Subcutaneous abdominal adipose tissue (tissue), 5 donors: Measurements from ENCODE around the gene ACTRT3.

ENCODE experiments used
- H3K27ac ChIP-seq: one replicate; pipeline ENCODE4 v1.7.0; 2013; ENCODE audit warnings: low read depth, mild to moderate bottlenecking, inconsistent platforms, low read length, moderate library complexity
- H3K27me3 ChIP-seq, 5 donors: one replicate each; pipeline ENCODE4 v1.7.0; 2013; ENCODE audit warnings: low read length in 5 of 5, inconsistent platforms in 1 of 5; ENCODE audit not compliant: control insufficient read depth in 5 of 5, insufficient read depth in 4 of 5
- H3K36me3 ChIP-seq, 5 donors: one replicate each; pipeline ENCODE4 v1.7.0; 2013; ENCODE audit warnings: low read length in 5 of 5; ENCODE audit not compliant: control insufficient read depth in 5 of 5, insufficient read depth in 5 of 5
- H3K4me1 ChIP-seq, 5 donors: one replicate each; pipeline ENCODE4 v1.7.0; 2013; ENCODE audit warnings: low read length in 5 of 5, mild to moderate bottlenecking in 3 of 5, moderate library complexity in 1 of 5; ENCODE audit not compliant: control insufficient read depth in 5 of 5, insufficient read depth in 5 of 5
- H3K4me3 ChIP-seq, 5 donors: one replicate each; pipeline ENCODE4 v1.7.0; 2013; ENCODE audit warnings: low read length in 5 of 5, low read depth in 1 of 5
- H3K9ac ChIP-seq, 5 donors: one replicate each; pipeline ENCODE4 v1.7.0; 2013; ENCODE audit warnings: low read length in 5 of 5, mild to moderate bottlenecking in 4 of 5, moderate library complexity in 3 of 5
- H3K9me3 ChIP-seq, 5 donors: one replicate each; pipeline ENCODE4 v1.7.0; 2013; ENCODE audit warnings: low read length in 5 of 5; ENCODE audit not compliant: control insufficient read depth in 5 of 5
- donor health status: healthy.
- donor health status: healthy.
- donor health status: healthy.
- donor health status: healthy.
- donor health status: healthy.

Gene ACTRT3

DNA sequence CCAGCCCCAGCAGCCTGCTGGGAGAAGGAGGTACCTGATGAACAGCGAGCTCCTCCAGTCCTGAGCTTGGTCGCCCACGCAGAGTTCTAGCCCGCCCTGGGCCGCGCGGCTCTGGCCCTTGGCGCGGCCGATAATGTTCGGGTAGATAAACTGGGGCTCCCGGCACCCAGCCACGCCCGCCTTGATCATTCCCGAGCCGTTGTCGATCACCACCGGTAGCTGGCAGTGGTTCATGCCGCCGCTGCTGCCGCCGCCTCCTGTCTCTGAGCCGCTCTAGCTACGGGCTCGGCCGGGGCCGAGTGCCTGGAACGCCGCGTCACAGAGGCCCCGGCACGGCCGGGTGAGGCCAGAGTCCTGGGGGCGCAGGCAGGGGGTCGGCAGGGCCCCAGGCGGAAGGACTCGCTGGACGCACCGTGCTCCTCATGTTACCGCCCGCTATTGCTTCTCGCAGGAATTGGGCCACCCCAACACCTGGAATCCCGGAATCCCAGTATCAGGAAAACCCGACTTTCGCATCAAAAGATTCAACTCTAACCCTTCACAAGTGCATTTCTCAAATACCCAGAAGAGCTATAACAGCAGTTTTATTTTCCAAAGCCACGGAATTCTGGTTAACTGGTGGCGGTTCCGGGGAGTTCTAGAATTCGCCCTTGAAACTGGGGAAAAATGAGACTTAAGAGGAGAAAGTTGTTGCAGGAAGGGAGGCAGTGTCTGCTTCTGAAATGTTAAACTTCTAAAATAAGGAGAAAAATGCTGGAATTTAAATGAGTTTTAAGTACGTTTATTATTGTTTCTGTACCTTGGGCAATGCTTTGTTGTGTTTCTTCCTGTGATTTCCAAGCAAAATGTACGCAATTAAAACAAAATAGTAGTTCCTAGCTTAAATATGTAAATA lies at the start of gene ACTRT3:
Gene ACTRT3, minus strand, starts transcription at position 275 of the 895 bp plus-strand sequence. Its CDS starts 41 bp downstream, at position 234.
- Histone ChIP-seq H3K9ac (peak within 1 kb of the TSS; percentile 79 to 91 (median 80)), H3K36me3 (no peaks in the 10 kb centered on the region), H3K9me3 (no peaks in the 10 kb centered on the region), H3K27me3 (no peaks in the 10 kb centered on the region), H3K4me1 (peaks cover 8 to 24% (median 12%) of the 10 kb centered on the region in 5 donors), H3K4me3 (peak within 1 kb of the TSS; percentile 67 to 78 (median 77)), H3K27ac (peak within 1 kb of the TSS; percentile 84)

DNA sequence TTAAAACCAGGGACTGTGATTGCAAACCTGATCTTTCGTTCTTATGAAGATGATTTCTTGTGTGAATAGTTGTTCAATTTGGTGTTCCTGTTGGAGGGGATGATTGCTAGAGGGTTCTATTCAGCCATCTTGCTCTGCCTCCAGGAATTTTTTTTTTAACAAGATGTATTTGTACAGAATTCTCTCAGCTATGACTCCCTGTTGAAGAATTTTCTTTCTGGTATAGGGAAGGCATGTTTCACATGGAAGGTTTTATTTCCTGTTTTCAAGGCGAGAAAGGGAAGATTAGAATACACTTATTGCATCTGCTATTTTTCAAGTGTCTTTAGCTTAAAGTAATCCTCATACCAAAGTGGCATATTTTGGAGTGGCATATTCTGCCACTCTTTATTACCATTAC lies 49.0 kb upstream of the ACTRT3 start:
- H3K36me3 ChIP-seq, result no peaks in the 10 kb centered on the region
- peaks cover 0 to 9% (median 8%) of the 10 kb centered on the region in 5 donors for H3K4me1 ChIP-seq
- H3K9me3 ChIP-seq, result peaks cover 0 to 7% (median 3%) of the 10 kb centered on the region in 5 donors
- no peaks in the 10 kb centered on the region for H3K27me3 ChIP-seq
- no peak overlapping the region for H3K4me3 ChIP-seq
- H3K9ac ChIP-seq, result no peak overlapping the region
- H3K27ac ChIP-seq, result no peak overlapping the region

DNA sequence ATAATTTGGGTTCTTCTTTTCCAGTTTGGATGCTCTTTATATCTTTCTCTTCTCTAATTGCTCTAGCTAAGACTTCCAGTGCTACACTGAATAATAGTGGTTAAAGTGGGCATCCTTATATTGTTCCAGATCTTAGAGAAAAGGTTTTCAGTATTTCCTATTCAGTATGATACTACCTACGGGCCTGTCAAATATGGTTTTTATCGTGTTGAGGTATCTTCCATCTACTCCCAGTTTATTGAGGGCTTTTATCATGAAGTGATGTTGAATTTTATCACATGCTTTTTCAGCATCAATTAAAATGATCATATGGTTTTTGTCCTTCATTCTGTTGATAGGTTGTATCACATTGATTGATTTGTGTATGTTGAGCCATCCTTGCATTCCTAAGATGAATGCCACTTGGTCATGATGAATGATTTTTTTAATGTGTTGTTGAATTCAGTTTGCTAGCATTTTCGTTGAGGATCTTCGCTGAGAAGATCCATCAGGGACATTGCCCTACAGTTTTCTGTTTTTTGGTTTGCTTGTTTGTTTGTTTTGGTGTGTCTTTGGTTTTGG lies 46.3 kb upstream of the ACTRT3 start:
- Histone ChIP-seq H3K4me1 (peaks cover 2 to 34% (median 29%) of the 10 kb centered on the region in 5 donors), H3K27me3 (no peaks in the 10 kb centered on the region), H3K9ac (no peak overlapping the region), H3K4me3 (no peak overlapping the region), H3K36me3 (no peaks in the 10 kb centered on the region), H3K27ac (no peak overlapping the region), H3K9me3 (peaks cover 0 to 7% (median 3%) of the 10 kb centered on the region in 5 donors)

DNA sequence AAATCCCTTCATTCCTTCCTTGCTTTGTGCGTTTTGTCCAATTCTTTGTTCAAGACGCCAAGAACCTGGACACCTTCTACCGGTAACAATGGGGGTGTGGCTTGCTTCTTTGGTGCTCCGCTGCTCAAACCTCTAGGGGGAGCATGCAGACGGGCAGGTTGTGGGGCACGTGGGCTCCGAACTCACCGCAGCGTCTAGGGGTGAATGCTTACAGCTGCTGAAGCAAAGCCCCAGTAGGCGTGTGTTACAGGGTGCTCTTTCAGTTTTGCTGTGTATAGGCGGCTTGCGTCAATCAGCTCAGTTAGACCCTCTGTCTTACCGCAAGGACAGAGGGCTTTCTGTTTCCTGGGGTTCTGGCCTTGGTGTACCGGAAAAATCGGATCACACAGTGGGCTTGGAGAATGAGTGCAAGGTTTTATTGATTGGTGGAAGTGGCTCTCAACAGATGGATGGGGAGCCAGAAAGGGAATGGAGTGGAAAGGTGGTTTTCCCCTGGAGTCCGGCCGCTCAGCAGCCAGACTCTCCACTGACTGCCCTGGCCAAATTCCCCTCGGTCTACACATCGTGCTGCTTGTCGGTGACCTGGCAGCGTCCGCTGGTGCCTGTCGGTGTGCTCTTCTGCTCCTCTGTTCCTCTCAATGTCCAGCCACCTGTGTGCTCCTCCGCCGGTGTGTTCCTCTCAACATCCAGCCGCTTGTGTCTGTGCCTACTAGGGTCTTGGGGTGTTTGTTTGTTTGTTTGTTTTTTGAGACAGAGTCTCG lies 44.6 kb upstream of the ACTRT3 start:
- peaks cover 0 to 7% (median 3%) of the 10 kb centered on the region in 5 donors for H3K9me3 ChIP-seq
- peak overlapping the region; percentile 75 to 91 (median 82) for H3K4me3 ChIP-seq
- H3K36me3 ChIP-seq, result no peaks in the 10 kb centered on the region
- peak overlapping the region in 4 of 5 donors; percentile 8 to 80 (median 74) for H3K9ac ChIP-seq
- H3K4me1 ChIP-seq, result peaks cover 2 to 34% (median 29%) of the 10 kb centered on the region in 5 donors
- H3K27me3 ChIP-seq, result no peaks in the 10 kb centered on the region
- no peak overlapping the region for H3K27ac ChIP-seq

GRCh38 chr3:169813278-169813677 lies 43.9 kb upstream of the ACTRT3 start:
- Histone ChIP-seq H3K27ac (no peak overlapping the region), H3K9ac (peak overlapping the region in 4 of 5 donors; percentile 70 to 82 (median 80))

GRCh38 chr3:169812332-169813235 lies 43.2 kb upstream of the ACTRT3 start, which contains the start of the genes LRRC34 and LRRIQ4:
Gene LRRC34 (minus strand): TSS chr3:169812904. CDS start chr3:169812548, 356 bp downstream.
Gene LRRIQ4 (plus strand): TSS chr3:169812870. CDS start chr3:169821922, 9,052 bp downstream.
- Histone ChIP-seq H3K27me3 (no peaks in the 10 kb centered on the region), H3K36me3 (no peaks in the 10 kb centered on the region), H3K4me1 (peaks cover 2 to 34% (median 29%) of the 10 kb centered on the region in 5 donors), H3K27ac (peak within 1 kb of the TSS; percentile 82), H3K9me3 (peaks cover 0 to 7% (median 3%) of the 10 kb centered on the region in 5 donors), H3K4me3 (peak within 1 kb of the TSS; percentile 75 to 91 (median 82)), H3K9ac (peak within 1 kb of the TSS; percentile 70 to 82 (median 80))

More at GRCh38 chr3:169813278-169813677, 43.9 kb upstream of the ACTRT3 start:
- peaks cover 0 to 7% (median 3%) of the 10 kb centered on the region in 5 donors for H3K9me3 ChIP-seq
- H3K4me3 ChIP-seq, result peak overlapping the region; percentile 75 to 91 (median 82)
- no peaks in the 10 kb centered on the region for H3K36me3 ChIP-seq
- H3K4me1 ChIP-seq, result peaks cover 2 to 34% (median 29%) of the 10 kb centered on the region in 5 donors
- no peaks in the 10 kb centered on the region for H3K27me3 ChIP-seq

DNA sequence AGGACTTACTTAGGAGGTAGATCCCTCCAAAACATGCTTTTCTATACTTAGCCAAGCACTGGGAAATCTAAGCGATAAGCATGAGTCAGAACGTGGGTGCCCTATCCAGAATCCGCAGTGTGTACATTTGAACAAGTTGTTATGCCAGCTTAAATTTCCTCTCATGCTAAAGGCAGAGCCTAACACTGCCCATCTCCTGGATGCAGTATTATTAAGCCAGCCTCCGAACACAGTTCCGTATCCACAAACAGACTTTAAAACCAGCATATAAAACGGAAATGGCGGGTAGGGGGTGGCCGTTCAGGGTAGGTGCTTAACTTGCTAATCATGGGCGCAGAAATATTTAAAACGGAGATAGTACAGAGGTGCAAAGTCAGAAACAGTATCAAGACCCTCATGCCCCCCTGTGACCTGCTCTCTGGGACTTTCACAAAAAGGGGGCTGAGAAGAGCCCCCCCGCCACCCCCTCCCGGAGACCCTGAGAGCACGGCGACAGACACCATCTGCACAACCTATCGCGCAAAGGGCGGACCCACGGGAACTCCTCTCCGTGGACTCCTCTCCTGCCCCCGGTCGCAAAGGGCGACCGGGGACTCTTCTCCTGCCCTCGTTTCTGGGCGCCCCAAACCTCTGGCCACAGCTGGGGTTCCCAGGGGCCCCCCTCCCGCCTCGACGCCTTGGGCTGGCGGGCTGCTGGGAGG lies 42.4 kb upstream of the ACTRT3 start:
- Histone ChIP-seq H3K36me3 (peaks cover 0 to 3% (median under 1%) of the 10 kb centered on the region in 5 donors), H3K27me3 (no peaks in the 10 kb centered on the region), H3K27ac (peak overlapping the region; percentile 82), H3K9me3 (peaks cover 0 to 7% (median 3%) of the 10 kb centered on the region in 5 donors), H3K4me1 (peaks cover 2 to 34% (median 29%) of the 10 kb centered on the region in 5 donors), H3K4me3 (peak overlapping the region; percentile 75 to 88 (median 82)), H3K9ac (peak overlapping the region; percentile 70 to 82 (median 80))

DNA sequence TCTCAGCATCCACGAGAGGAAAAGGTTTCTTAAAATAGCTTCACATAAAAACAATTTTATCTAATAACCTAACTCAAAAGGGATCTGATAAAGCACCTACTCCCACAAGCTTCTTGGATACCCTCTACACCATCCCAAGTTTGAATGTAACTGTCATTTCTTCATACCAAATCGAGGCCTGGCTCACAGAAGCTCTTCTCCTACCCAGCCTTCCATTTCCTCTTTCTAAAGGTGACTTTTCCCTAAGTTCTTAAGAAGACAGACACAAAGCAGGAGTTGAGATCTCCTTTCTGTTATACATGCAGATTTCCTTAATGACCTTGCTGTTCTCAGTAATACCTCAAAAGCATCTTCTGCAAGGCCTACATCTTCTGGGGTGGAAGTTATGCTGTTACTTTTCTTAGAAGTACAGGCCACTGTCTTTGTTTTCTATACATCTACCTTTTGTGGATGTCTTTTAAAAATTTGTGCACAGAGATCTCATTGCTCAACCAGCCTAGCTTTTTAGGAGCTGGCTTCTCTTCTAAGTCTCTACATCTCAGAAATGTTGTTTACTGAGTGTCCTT lies 40.0 kb upstream of the ACTRT3 start:
- no peak overlapping the region for H3K9ac ChIP-seq

More for the DNA sequence above, 40.0 kb upstream of the ACTRT3 start:
- H3K36me3 ChIP-seq, result peaks cover 0 to 4% (median 3%) of the 10 kb centered on the region in 5 donors
- H3K4me1 ChIP-seq, result peaks cover 2 to 34% (median 29%) of the 10 kb centered on the region in 5 donors
- no peak overlapping the region for H3K27ac ChIP-seq
- no peaks in the 10 kb centered on the region for H3K9me3 ChIP-seq
- H3K4me3 ChIP-seq, result no peak overlapping the region
- H3K27me3 ChIP-seq, result no peaks in the 10 kb centered on the region
